ENCODE results near the gene CA5A. TPM values are rescaled to one million over a fixed set of nuclear protein-coding genes. Genes with fewer than 3 reads are reported as not detected.
"Not testable (repeated sequence)": the region's sequence is repeated elsewhere in the genome, so short reads cannot be mapped to it uniquely, and the experiment has no call there.

Gene CA5A
- total RNA-seq, 1 experiment from 2014 or later: 1.7 TPM

GRCh38 chr16:87983072-87983736 lies 46.9 kb upstream of the CA5A start:
- H3K9me3 Mint-ChIP-seq (ENCODE audit: unreplicated experiment); H3K4me3 ChIP-seq (ENCODE audit: low read depth, low read length); H3K27me3 ChIP-seq (replicated peaks; ENCODE audit: control insufficient read depth, insufficient read depth, low read length); DNase-seq; intact Hi-C loops (cut with micrococcal nuclease; ENCODE audit: unreplicated experiment); H3K36me3 ChIP-seq (ENCODE audit: control insufficient read depth, insufficient read depth, low read length); H3K9me3 ChIP-seq; H3K27me3 Mint-ChIP-seq (ENCODE audit: insufficient read depth, unreplicated experiment); H3K4me1 ChIP-seq; H3K4me3 Mint-ChIP-seq (ENCODE audit: unreplicated experiment); H3K4me1 Mint-ChIP-seq (ENCODE audit: low read depth, unreplicated experiment); BruUV-seq (replicated peaks); POLR2A ChIA-PET; CTCF ChIA-PET: not testable (repeated sequence)
- TF ChIP-seq, protein P1, sequence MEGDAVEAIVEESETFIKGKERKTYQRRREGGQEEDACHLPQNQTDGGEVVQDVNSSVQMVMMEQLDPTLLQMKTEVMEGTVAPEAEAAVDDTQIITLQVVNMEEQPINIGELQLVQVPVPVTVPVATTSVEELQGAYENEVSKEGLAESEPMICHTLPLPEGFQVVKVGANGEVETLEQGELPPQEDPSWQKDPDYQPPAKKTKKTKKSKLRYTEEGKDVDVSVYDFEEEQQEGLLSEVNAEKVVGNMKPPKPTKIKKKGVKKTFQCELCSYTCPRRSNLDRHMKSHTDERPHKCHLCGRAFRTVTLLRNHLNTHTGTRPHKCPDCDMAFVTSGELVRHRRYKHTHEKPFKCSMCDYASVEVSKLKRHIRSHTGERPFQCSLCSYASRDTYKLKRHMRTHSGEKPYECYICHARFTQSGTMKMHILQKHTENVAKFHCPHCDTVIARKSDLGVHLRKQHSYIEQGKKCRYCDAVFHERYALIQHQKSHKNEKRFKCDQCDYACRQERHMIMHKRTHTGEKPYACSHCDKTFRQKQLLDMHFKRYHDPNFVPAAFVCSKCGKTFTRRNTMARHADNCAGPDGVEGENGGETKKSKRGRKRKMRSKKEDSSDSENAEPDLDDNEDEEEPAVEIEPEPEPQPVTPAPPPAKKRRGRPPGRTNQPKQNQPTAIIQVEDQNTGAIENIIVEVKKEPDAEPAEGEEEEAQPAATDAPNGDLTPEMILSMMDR (IDR thresholded peaks at IDR 0.05; ENCODE audit: insufficient read depth in 1 of 2, low read depth in 1 of 2, low read length in 1 of 2, severe bottlenecking in 1 of 2, unreplicated experiment in 1 of 2): peak in 1 of 2 experiments; percentile 26
- Mint-ChIP-seq H3K27ac (ENCODE audit: unreplicated experiment) (peak overlapping the region; percentile 69), H3K36me3 (ENCODE audit: insufficient read depth, unreplicated experiment) (peaks cover 32% of the 10 kb centered on the region)

- Histone ChIP-seq H3K27me3 (replicated peaks; ENCODE audit: control insufficient read depth, insufficient read depth, low read length) (no peaks in the 10 kb centered on the region), H3K36me3 (ENCODE audit: control insufficient read depth, insufficient read depth, low read length) (peaks cover 2% of the 10 kb centered on the region; the same call in 1 of the 2 replicates), H3K4me1 (no peaks in the 10 kb centered on the region), H3K9me3 (no peaks in the 10 kb centered on the region), H3K4me3 (ENCODE audit: low read depth, low read length) (no peak overlapping the region)
- intact Hi-C loops (cut with micrococcal nuclease; ENCODE audit: unreplicated experiment): no loop called here
- TF ChIP-seq, protein P1 (IDR thresholded peaks at IDR 0.05; ENCODE audit: insufficient read depth in 1 of 2, low read depth in 1 of 2, low read length in 1 of 2, severe bottlenecking in 1 of 2, unreplicated experiment in 1 of 2): no peak
- Mint-ChIP-seq H3K4me3 (ENCODE audit: unreplicated experiment) (no peak overlapping the region), H3K27ac (ENCODE audit: unreplicated experiment) (no peak overlapping the region), H3K9me3 (ENCODE audit: unreplicated experiment) (no peaks in the 10 kb centered on the region), H3K4me1 (ENCODE audit: low read depth, unreplicated experiment) (no peaks in the 10 kb centered on the region), H3K27me3 (ENCODE audit: insufficient read depth, unreplicated experiment) (no peaks in the 10 kb centered on the region), H3K36me3 (ENCODE audit: insufficient read depth, unreplicated experiment) (peaks cover 32% of the 10 kb centered on the region)
- ChIA-PET POLR2A (no interaction called here), CTCF (no interaction called here)
- DNase-seq: peak in 1 of 2 experiments; percentile 12
- BruUV-seq (replicated peaks): no TSS peak
Observed at GRCh38 chr16:87982581-87983041, 46.3 kb upstream of the CA5A start.

DNA sequence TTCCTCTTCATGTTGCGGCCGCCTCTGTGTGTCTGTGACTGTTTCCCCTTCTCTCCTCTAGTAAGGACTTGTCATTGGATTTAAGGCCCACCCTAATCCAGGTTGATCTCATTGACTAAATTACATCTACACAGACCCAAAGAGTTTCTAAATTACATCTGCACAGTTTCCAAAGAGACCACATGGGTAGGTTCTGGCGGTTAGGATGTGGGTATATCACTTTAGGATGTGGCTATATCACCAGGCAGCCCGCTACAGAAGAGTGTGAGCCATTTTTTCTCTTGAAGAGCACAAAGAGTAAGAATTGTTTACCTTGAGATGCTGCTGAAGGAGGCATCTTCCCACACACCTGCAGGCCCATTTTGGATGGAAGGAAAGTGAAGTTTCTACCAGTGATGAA lies 45.0 kb upstream of the CA5A start:
- H3K4me1 Mint-ChIP-seq (ENCODE audit: low read depth, unreplicated experiment); H3K27me3 ChIP-seq (replicated peaks; ENCODE audit: control insufficient read depth, insufficient read depth, low read length); CTCF ChIA-PET; DNase-seq; H3K4me1 ChIP-seq; POLR2A ChIA-PET; H3K9me3 Mint-ChIP-seq (ENCODE audit: unreplicated experiment); H3K9me3 ChIP-seq; BruUV-seq (replicated peaks); H3K4me3 ChIP-seq (ENCODE audit: low read depth, low read length); H3K27ac Mint-ChIP-seq (ENCODE audit: unreplicated experiment); H3K36me3 ChIP-seq (ENCODE audit: control insufficient read depth, insufficient read depth, low read length); H3K4me3 Mint-ChIP-seq (ENCODE audit: unreplicated experiment); intact Hi-C loops (cut with micrococcal nuclease; ENCODE audit: unreplicated experiment); H3K27me3 Mint-ChIP-seq (ENCODE audit: insufficient read depth, unreplicated experiment): not testable (repeated sequence)
- peaks cover 32% of the 10 kb centered on the region for H3K36me3 Mint-ChIP-seq (ENCODE audit: insufficient read depth, unreplicated experiment)

GRCh38 chr16:87979911-87980630 lies 43.7 kb upstream of the CA5A start:
- H3K4me3 Mint-ChIP-seq (ENCODE audit: unreplicated experiment); H3K27me3 ChIP-seq (replicated peaks; ENCODE audit: control insufficient read depth, insufficient read depth, low read length); H3K27me3 Mint-ChIP-seq (ENCODE audit: insufficient read depth, unreplicated experiment); H3K36me3 ChIP-seq (ENCODE audit: control insufficient read depth, insufficient read depth, low read length); H3K4me1 Mint-ChIP-seq (ENCODE audit: low read depth, unreplicated experiment); H3K27ac Mint-ChIP-seq (ENCODE audit: unreplicated experiment); H3K4me1 ChIP-seq; POLR2A ChIA-PET; BruUV-seq (replicated peaks); CTCF ChIA-PET; H3K9me3 Mint-ChIP-seq (ENCODE audit: unreplicated experiment); H3K4me3 ChIP-seq (ENCODE audit: low read depth, low read length); H3K9me3 ChIP-seq; intact Hi-C loops (cut with micrococcal nuclease; ENCODE audit: unreplicated experiment); DNase-seq: not testable (repeated sequence)
- H3K36me3 Mint-ChIP-seq (ENCODE audit: insufficient read depth, unreplicated experiment): peaks cover 30% of the 10 kb centered on the region
